M059J (cell line): ENCODE measurements around the gene LDLRAP1. TPM values are rescaled to one million over a fixed set of nuclear protein-coding genes. Genes with fewer than 3 reads are reported as not detected.
"Not testable (repeated sequence)": the region's sequence is repeated elsewhere in the genome, so short reads cannot be mapped to it uniquely, and the experiment has no call there.

ENCODE experiments used
- DNase-seq: peaks from one replicate; pipeline ENCODE4 v3.0.0-alpha.2; 2012; ENCODE audit warnings: low read depth
- total RNA-seq: library from RNA; depleted of rRNA; stranded (reverse); fragments of >200 nt; shearing (Covaris generic); gene quantifications from 2 replicates; pipeline ENCODE4 v1.2.3, GENCODE V29; 2014; rRNA removed

LDLRAP1 gene, protein sequence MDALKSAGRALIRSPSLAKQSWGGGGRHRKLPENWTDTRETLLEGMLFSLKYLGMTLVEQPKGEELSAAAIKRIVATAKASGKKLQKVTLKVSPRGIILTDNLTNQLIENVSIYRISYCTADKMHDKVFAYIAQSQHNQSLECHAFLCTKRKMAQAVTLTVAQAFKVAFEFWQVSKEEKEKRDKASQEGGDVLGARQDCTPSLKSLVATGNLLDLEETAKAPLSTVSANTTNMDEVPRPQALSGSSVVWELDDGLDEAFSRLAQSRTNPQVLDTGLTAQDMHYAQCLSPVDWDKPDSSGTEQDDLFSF
- 14.1 and 16.9 TPM in 2 replicates for total RNA-seq

- DNase-seq, result peak; percentile 70
These were observed at the start of gene LDLRAP1 for GRCh38 chr1:25543425-25544242. TSS of gene LDLRAP1 (plus strand) at chr1:25543606. CDS start at chr1:25543699, 93 bp downstream.

DNA sequence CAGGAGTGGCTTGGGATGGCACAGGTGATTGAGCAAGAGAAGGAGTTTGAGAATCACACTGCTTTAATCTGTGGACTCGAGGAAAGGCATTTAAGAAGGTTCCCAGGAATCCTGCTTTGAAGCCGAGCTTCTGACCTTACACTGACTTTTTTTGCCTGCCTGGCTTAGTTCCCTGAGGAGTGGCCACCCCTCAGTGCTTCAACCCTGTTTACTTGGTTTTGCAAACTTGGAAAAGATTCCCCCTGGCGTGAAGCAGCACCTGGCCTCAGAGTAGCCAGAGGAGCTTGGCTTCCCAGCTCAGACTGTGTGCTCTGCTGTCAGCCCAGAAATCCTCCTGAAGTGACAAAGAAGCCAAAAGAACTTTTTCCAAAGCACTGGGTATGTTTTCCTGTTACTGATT is 48.5 kb upstream of the LDLRAP1 start:
- DNase-seq, result no peak

DNA sequence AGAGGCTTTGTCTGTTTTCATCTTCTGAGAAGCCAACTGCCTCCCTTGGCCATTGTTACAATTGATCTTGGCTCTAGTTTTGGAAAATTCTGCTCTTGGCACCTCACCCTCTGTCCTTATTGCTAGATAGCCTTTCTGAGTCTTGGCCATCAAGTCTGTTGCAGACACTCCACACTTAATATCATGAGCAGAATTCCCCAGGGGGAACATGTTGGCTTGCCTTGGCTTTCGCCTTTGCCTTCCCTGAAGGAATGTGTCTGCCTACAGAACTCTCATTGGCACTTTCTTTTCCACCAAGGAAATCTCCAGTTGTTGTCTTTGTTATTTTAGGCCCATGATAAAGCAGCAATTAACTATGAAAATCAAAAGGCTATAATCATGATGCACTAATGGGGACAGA is 42.7 kb upstream of the LDLRAP1 start:
- DNase-seq, result no peak

DNA sequence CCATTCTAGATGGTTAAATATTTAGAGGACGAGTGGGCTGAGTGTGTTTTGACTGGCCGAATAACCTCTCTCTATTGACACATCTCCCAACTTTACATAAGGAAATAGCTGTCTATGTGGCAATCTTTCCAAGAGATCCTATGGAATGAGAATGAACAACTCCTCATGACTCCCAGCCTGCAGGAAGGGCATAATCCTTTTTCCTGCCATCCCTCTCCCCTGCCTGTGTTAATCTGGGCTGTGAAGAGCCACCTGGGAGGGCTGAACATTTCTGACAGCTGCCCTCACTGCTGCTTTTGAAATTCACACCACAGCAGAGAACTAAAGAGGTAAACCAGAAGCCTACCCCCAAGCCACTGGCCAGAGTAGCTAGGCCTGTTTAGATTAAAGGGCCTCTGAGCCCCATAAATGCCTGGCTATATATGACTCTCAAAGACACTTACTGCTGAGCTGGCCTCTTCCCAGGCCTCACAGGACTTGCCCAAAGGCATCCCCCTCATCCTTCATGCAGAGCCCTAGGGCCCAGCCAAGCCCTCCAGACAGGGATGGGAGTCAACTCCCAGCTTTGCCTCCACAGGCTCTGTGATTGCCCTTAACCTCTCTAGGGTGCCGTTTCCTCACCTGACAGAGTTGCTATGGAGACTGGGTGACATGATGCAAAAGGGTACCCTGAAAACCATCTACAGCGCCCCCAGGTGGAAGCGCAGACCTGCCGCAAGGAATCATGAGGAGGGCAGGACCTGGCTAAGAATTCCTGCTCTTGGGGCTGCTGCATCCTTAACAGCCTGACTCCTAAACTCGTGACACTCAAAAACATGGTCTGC is 42.0 kb upstream of the LDLRAP1 start:
- no peak for DNase-seq

- peak; percentile 43 for DNase-seq
These were observed 40.4 kb upstream of the LDLRAP1 start for GRCh38 chr1:25502957-25503356.

GRCh38 chr1:25503551-25504426 is 39.6 kb upstream of the LDLRAP1 start:
- peak; percentile 43 for DNase-seq

GRCh38 chr1:25504706-25505595 is 38.5 kb upstream of the LDLRAP1 start:
- DNase-seq, result no peak

- no peak for DNase-seq
These were observed 37.6 kb upstream of the LDLRAP1 start for GRCh38 chr1:25505656-25506385.

DNA sequence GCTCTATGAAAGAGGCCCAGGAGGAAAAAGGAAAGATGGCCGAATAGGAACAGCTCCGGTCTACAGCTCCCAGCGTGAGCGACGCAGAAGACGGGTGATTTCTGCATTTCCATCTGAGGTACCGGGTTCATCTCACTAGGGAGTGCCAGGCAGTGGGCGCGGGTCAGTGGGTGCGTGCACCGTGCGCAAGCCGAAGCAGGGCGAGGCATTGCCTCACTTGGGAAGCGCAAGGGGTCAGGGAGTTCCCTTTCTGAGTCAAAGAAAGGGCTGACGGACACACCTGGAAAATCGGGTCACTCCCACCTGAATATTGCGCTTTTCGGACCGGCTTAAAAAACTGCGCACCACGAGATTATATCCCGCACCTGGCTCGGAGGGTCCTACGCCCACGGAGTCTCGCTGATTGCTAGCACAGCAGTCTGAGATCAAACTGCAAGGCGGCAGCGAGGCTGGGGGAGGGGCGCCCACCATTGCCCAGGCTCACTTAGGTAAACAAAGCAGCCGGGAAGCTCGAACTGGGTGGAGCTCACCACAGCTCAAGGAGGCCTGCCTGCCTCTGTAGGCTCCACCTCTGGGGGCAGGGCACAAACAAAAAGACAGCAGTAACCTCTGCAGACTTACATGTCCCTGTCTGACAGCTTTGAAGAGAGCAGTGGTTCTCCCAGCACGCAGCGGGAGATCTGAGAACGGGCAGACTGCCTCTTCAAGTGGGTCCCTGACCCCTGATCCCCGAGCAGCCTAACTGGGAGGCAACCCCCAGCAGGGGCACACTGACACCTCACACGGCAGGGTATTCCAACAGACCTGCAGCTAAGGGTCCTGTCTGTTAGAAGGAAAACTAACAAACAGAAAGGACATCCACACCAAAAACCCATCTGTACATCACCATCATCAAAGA is 36.6 kb upstream of the LDLRAP1 start:
- not testable (repeated sequence) for DNase-seq

DNA sequence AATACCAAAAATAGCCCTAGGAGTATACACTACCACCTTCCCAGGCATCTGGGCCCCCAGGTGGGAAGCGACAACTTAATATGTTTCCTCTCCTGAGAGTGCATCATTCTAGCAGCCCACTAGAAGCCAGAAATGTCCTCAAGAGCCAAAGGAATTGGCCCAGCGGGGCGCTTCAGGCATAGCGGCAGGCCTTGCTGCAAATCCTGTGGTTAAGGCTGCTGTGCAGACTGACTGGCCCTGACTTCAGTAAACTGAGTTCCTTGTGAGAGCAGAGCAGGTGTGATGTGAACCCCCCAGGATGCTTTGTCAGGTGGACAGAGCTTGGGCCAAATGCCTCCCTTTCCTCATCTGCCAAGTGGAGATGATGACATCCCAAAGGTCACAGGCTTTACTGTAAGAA is 29.7 kb upstream of the LDLRAP1 start:
- DNase-seq, result no peak

GRCh38 chr1:25515033-25515432 is 28.4 kb upstream of the LDLRAP1 start:
- DNase-seq, result no peak

DNA sequence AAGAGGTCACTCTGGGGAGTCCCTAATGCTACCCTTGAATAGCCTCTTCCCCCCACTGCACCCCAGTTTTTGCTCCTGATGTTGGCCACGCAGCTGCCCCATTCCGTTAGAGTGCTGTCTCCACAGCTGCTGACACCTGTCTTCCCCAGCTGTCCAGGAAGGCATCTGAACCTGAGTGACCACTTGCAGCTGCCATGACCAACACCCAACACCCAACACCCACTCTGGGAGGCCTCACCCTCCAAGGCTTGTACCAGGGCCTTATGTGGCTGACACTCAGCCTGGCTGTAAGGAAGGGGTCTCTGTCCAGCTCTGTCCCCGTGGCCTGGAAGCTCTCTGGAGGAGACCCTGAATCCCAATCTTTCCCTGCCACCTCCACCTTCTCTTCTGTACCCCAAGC is 26.7 kb upstream of the LDLRAP1 start:
- no peak for DNase-seq

DNA sequence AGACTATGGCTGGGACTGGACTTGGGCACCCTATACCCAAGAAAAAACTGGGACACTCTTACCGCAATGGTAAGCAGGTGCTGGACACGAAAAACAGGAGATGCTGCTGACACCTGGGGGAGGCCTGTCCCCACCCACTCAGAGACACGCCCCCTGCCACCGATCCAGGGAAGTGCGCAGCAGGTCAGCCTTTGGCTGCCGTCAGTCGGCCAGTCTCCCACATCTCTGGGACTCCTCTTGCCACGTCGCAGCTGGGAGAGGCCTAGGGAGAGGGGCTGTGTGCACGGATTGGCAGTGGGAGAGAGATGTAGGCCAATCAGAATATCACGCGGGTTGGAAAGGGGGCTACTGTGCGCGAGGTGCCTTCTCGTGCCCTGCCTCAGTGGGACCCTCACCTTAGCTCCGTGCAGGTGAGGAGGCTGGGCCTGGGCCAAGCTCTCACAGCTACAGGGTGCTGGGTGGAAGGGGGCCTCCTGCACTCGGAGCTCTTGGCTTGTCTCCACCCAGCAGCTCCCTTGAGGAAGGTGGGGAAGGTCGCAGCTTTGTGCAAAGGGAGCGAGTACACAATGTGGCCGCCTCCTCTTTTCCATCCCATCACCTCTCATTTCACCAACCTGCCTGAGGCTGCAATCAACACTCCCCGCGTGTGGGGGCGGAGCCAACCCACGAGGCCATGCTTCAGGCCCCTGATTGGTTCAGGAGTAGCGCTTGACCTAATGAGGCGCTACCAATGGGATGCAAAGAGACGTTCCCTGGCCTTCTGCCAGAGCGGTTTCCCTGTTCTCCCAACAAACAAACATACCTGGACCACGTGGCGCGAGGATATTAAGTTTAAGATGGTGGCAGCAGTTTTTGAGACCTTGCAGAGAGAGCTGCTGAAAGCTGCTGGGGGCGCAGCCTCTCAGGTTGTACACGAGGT is 25.7 kb upstream of the LDLRAP1 start:
- no peak for DNase-seq

DNA sequence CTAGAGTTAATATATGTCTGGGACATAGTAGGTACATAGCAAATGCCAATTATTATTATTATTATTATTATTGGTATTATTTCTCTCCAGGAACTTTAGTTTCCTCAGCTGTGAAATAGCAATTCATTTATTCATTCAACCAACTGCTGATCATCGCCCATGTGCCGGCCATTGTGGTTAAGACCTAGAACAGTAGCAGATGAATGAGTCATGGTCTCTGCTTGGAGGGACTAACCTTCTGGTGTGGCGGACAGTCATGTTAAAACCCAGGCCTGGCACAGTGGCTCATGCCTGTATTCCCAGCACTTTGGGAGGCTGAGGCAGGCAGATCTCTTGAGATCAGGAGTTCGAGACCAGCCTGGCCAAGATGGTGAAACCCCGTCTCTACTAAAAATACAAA is 23.8 kb upstream of the LDLRAP1 start:
- peak; percentile 91 for DNase-seq

DNA sequence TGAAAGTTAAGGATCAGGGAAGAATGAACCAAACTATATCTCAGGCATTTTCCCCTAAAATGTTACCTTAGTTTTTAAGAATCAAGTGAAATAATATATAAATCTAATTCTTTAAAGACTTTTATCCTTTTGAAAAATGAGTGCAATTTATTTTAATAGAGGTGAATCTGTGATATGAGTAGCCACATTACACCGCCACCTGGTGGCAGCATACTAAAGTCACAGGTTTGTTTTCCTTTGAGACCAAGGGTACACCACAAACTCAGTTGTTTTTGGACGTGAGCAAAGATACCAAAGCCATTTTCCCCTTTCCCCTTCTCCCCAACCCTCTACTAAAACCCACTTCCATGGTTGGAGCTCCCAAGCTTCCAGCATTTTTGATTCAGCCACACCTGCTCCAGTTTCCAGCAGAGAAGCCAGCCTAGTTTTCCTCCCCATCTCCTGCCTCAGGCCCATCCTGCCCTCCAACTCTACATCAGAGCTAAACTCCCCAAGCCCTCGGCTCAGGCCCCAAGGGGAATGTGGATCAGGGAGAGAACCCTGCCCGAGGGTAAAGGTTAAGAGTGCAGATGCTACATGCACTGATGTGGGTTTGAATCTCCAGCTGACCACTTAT is 22.9 kb upstream of the LDLRAP1 start:
- peak; percentile 62 for DNase-seq

GRCh38 chr1:25522031-25522655 is 21.3 kb upstream of the LDLRAP1 start:
- no peak for DNase-seq
